ENCODE results near the gene MADCAM1.

- TF ChIP-seq POLR2A (IDR thresholded peaks at IDR 0.05; ENCODE audit: low read depth, low read length) (no peak), TAF1 (IDR thresholded peaks at IDR 0.05; ENCODE audit: low read depth, low read length) (no peak), POLR2AphosphoS5 (IDR thresholded peaks at IDR 0.05; ENCODE audit: low read depth, low read length) (no peak)
Observed at GRCh38 chr19:540867-541637, 44.8 kb downstream of the MADCAM1 start.
